Measurements from ENCODE around the gene DTNBP1.
"Not testable (repeated sequence)": the region's sequence is repeated elsewhere in the genome, so short reads cannot be mapped to it uniquely, and the experiment has no call there.

DTNBP1 gene

GRCh38 chr6:15556711-15557110, 106.1 kb downstream of the DTNBP1 start:
- DNase-seq (ENCODE audit: low read depth, low spot score): no peak

DNA sequence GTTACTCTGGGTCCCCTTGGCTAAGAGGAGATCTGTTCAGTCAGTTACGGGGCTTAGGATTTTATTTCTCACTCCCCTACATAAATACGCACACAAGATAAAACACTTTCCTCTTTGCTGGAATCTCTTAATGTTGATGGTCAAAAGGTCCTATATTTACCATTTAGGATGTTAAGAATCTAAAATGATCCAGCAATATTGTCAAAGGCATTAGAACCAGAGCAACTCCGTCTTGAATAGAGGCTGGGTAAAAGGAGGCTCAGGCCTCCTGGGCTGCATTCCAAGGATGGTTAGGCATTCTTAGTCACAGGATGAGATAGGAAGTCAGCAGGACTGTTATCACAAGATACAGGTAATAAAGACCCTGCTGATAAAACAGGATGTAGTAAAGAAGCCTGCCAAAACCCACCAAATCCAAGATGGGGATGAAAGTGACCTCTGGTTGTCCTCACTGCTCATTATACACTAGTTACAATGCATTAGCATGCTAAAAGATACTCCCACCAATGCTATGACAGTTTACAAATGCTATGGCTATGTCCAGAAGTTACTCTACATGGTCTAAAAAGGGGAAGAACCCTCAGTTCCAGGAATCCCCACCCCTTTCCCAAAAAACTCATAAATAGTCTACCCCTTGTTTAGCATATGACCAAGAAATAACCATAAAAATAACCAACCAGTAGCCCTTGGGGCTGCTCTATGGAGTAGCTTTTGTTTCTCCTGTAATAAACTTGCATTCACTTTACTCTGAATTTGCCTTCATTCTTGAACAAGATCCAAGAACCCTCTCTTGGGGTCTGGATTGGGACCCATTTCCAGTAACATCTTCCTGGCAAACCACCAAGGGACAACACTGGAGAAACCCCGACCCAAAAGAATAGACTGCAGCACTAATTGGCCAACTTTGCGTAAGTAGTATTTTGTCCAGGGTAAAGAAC, 107.5 kb downstream of the DTNBP1 start:
- no peak for DNase-seq (ENCODE audit: low read depth, low spot score)

- DNase-seq (ENCODE audit: low read depth, low spot score): no peak
These were observed 108.1 kb downstream of the DTNBP1 start for GRCh38 chr6:15554728-15555100.

DNA sequence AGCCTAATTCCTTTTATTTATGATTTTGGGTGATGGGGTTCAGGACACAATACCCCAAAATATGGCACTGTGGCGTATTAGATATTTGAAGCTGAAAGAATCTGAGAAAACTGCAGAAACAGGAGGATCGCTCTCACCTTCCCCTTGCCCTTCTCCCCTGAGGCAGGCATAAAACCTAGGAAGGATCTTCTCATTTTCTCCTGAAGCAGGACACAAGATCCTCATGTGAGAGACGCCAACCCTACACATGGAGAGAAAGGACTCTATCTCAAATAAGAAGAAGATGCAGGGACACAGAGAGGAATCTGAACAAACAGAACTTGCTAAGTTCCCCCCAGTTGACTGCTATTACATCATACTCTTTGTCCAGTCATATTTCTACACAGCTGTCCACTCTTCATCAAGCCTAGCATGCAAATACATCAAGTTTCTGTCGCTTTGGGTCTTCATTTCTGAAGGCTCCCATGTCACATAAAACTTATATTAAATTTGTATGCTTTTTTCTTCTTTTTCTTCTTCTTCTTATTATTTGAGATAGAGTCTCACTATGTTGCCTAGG, 109.0 kb downstream of the DTNBP1 start:
- DNase-seq (ENCODE audit: low read depth, low spot score): no peak

GRCh38 chr6:15553031-15553430, 109.8 kb downstream of the DTNBP1 start:
- DNase-seq (ENCODE audit: low read depth, low spot score): no peak

- no peak for DNase-seq (ENCODE audit: low read depth, low spot score)
These were observed 111.0 kb downstream of the DTNBP1 start for GRCh38 chr6:15551798-15552197.

DNA sequence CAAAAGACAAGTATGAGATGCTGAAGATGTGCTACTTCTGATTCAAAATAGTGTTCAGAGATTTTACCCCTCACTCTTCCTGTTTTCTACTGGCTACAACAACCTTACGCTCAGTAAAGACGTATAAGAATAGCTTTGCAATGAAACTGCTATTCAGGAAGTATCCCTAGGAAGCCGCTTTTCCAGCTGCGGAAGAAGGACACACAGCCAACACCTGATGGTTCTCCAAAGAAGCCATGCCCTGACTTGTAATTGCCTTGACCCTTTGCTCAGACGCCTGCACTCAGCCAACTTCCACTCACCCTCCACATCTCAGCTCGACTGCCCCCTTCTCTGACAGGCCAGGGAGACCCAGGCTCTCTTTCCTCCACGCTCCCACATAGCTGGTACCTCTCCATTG, 111.6 kb downstream of the DTNBP1 start:
- no peak for DNase-seq (ENCODE audit: low read depth, low spot score)

DNA sequence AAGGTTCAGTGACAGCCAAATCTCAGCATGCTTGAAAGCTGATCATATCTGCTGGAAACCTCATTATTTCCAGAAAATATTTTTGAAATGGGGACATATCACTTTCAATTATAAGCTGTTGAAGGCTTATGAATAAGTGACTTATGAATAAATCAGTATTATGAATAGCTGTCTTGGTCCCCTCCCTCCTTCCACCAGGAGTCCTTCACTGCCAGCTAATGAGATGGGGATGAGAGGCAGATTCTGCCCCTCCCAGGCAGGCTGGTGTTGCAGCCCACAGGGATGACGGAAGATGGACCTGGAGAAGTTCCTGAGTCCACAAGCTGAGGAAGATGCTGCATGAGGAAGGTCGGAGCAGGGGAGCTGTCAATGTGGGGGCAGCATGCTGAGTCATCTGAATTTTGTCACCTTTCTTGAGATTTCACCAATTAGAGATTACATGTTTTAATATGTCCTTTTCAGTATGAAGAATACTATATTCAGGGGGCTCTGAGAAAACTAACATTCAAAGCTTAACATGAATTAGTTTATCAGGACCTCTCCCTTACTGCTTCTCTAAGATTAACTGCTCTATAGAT, 112.2 kb downstream of the DTNBP1 start:
- no peak for DNase-seq (ENCODE audit: low read depth, low spot score)

- no peak for DNase-seq (ENCODE audit: low read depth, low spot score)
These were observed 113.5 kb downstream of the DTNBP1 start for GRCh38 chr6:15549371-15549770.

DNA sequence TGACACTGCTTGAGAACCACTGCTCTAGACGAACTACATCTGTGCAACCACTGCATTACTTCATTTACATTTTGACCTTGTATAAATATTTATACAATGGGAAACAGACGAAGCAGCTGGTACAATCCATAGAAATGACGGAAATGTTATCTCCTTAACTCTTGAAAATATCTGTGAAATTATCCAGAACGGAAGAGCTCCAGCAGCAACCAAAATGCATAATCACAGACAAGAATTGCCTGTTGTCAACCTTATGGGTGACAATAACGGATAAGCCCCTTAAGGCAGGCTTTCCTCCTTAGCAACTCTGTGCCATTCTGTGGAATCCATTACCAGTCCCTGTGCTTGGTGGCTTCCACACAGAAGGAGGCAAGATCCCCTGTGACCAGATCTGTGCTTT, 115.4 kb downstream of the DTNBP1 start:
- DNase-seq (ENCODE audit: low read depth, low spot score): no peak

DNA sequence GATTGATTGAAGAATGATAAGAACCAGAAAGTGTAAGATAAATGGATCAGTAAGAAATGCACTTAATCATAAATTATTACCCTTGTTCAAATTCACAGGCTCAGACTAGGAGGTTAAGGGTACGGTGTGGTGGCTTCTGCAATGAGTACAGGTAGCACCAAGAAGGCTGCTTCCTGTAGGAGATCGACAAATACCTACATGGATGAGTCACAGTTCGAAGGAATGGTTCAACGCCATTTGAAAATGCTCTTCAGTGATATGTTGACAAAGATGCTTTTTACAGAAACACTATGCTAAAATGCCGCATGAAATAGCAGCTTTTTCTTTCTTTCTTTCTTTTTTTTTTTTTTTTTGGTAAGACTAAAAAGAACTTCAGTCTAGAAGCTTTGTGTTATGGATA, 116.2 kb downstream of the DTNBP1 start:
- DNase-seq (ENCODE audit: low read depth, low spot score): no peak

- no peak for DNase-seq (ENCODE audit: low read depth, low spot score)
These were observed 118.4 kb downstream of the DTNBP1 start for GRCh38 chr6:15544321-15544900.

GRCh38 chr6:15543332-15543917, 119.4 kb downstream of the DTNBP1 start:
- DNase-seq (ENCODE audit: low read depth, low spot score): not testable (repeated sequence)

DNA sequence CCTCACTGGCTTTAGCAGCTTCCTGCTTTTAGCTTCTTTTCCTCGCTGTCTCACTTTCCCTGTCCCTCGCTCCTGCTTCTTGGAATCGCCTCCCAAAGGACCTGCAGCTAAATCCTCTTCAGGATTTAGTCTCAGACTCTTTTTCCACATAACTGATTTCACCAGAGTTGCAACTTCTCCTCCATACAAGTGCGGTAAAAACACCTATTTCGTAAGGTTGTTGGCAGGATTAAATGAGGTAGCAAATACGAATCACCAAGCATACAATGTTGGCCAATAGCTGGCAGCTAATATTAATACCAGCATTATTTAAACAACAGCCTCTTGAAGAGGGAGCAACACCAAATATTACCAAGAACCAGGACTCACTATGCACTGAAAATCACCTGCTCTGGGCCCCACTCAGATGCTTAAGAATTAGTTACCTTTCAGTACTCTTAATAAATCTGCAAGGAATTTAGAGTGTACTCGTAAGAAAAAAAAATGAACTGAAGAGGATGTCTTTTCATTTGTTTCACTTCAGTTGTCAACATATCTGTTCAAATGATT, 123.0 kb downstream of the DTNBP1 start:
- no peak for DNase-seq (ENCODE audit: low read depth, low spot score)

DNA sequence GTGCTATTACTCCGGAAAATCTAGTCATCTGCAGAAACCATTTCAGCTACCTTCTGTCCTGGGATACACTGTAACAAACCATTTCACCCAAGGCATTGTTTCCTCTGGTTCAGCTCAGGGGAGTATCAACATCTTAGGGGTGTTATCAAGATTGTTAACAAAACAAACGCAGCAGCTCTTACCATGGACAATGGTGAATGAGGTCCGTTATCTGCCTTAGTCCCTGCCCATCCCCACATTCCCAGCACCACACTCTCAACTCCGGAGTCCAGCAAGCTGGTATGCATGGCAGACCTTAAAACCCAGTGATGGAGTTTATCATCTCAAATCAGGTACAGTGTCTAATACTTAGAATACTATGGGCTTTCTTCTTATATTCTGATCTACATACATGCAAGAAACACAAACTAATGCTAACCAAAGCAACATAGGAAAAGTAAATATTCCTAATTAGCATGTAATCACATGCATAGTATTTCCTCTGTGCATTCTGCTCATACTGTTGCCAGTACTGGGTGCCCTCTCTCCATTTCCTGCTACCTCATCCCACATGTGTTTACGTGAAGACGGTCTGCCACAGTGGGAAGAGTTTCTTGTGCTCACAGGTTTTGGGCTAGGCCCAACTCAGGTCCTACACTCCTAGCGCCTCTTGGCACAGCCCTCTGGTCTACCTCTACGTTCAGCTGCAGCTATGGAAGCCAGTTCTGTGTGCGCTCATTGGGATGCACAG, 123.9 kb downstream of the DTNBP1 start:
- DNase-seq (ENCODE audit: low read depth, low spot score): no peak

- no peak for DNase-seq (ENCODE audit: low read depth, low spot score)
These were observed 124.7 kb downstream of the DTNBP1 start for GRCh38 chr6:15538106-15538505.

- no peak for DNase-seq (ENCODE audit: low read depth, low spot score)
These were observed 126.5 kb downstream of the DTNBP1 start for GRCh38 chr6:15536198-15536955.

- no peak for DNase-seq (ENCODE audit: low read depth, low spot score)
These were observed 127.2 kb downstream of the DTNBP1 start for GRCh38 chr6:15535495-15536197.

GRCh38 chr6:15534974-15535373, 127.9 kb downstream of the DTNBP1 start:
- DNase-seq (ENCODE audit: low read depth, low spot score): no peak
